ENCODE results near the gene FBXL17.

DNA sequence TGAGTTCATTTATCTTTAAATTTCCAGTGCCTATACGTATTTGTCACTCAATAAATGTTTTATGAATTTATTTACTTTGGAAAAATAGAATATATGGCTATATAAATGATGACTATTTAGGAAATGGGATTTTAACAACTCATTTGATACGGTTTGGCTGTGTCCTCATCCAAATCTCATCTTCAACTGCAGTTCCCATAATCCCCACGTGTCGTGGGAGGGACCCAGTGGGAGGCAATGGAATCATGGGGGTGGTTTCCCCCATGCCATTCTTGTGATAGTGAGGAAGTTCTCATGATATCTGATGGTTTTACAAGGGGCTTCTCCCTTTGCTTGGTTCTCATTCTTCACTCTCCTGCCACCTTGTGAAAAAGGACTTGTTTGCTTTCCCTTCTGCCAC lies 523.6 kb downstream of the FBXL17 start:
- TF ChIP-seq, protein P1, sequence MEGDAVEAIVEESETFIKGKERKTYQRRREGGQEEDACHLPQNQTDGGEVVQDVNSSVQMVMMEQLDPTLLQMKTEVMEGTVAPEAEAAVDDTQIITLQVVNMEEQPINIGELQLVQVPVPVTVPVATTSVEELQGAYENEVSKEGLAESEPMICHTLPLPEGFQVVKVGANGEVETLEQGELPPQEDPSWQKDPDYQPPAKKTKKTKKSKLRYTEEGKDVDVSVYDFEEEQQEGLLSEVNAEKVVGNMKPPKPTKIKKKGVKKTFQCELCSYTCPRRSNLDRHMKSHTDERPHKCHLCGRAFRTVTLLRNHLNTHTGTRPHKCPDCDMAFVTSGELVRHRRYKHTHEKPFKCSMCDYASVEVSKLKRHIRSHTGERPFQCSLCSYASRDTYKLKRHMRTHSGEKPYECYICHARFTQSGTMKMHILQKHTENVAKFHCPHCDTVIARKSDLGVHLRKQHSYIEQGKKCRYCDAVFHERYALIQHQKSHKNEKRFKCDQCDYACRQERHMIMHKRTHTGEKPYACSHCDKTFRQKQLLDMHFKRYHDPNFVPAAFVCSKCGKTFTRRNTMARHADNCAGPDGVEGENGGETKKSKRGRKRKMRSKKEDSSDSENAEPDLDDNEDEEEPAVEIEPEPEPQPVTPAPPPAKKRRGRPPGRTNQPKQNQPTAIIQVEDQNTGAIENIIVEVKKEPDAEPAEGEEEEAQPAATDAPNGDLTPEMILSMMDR (IDR thresholded peaks at IDR 0.05; ENCODE audit: insufficient read depth, low read length, poor library complexity, severe bottlenecking) = no peak
- TF ChIP-seq EZH2phosphoT487 (conservative IDR thresholded peaks at IDR 0.05; ENCODE audit: low read length) = no peak

All from SU-DHL-6 (cell line).